HepG2 (cell line): ENCODE measurements around the gene CPE. TPM values are rescaled to one million over a fixed set of nuclear protein-coding genes. Genes with fewer than 3 reads are reported as not detected.

Experiments used
- ATAC-seq: fragments of 200-7000 bp; cut with Tn5 transposase; 3 replicates; pipeline ENCODE4 v1.9.1; 2020; ENCODE audit warnings: mild to moderate bottlenecking, moderate library complexity
- BruUV-seq: library from RNA; stranded (reverse); fragments of 400-500 nt; replicated peaks from 2 replicates; lab custom pipeline; 2021; lab: Mats Ljungman, UMichigan
- CTCF ChIA-PET: fragments of 300-600 bp; formaldehyde crosslinking; extraction: SDS; loops from one replicate; lab custom pipeline; 2021; ENCODE audit warnings: low total read pairs, inconsistent platforms, low intra/inter-chr PET ratio; lab: Yijun Ruan, JAX
- POLR2A ChIA-PET: fragments of 350-600 bp; sonication (Branson Sonifier 250); formaldehyde crosslinking; loops from one replicate; lab custom pipeline; 2020; ENCODE audit warnings: antibody characterized with exemption, inconsistent platforms; lab: Yijun Ruan, JAX
- DNase-seq: peaks from one replicate; pipeline ENCODE4 v3.0.0-alpha.2; 2015; ENCODE audit warnings: low spot score
- FAIRE-seq: peaks from 3 replicates; lab custom pipeline; 2011; peaks lifted over from hg19 to GRCh38; lab: Jason Lieb, UNC
- H2AFZ ChIP-seq: one replicate; pipeline ENCODE4 v1.6.1; 2011; ENCODE audit warnings: low read length, inconsistent platforms
- H3K27ac ChIP-seq: fragments of 300-600 bp; 3 replicates; pipeline ENCODE4 v1.8.0; 2011; ENCODE audit warnings: mixed run types, mild to moderate bottlenecking, mixed read lengths, low read length, inconsistent platforms; ENCODE audit not compliant: insufficient read depth; ENCODE audit errors: extremely low read length
- H3K27me3 ChIP-seq, 2 experiments: fragments of 200-600 bp in 1 of 2; 2 replicates in 1 of 2; 3 replicates in 1 of 2; pipeline versions ENCODE4 v1.6.0 to v1.8.0; 2011; ENCODE audit warnings: low read length in 2 of 2, mild to moderate bottlenecking in 2 of 2, moderate library complexity in 2 of 2, inconsistent platforms in 1 of 2; ENCODE audit not compliant: insufficient read depth in 2 of 2, control insufficient read depth in 1 of 2
- H3K36me3 ChIP-seq, 2 experiments: fragments of 200-600 bp in 1 of 2; replicated peaks in 1 of 2; 2 replicates in 1 of 2; 3 replicates in 1 of 2; pipeline versions ENCODE4 v1.5.1 to v1.8.0; 2011; ENCODE audit warnings: low read length in 2 of 2, inconsistent platforms in 1 of 2; ENCODE audit not compliant: insufficient read depth in 2 of 2, control insufficient read depth in 1 of 2
- H3K4me1 ChIP-seq: 2 replicates; pipeline ENCODE4 v1.5.1; 2012; ENCODE audit warnings: low read length, inconsistent platforms; ENCODE audit not compliant: insufficient read depth
- H3K4me2 ChIP-seq: 2 replicates; pipeline ENCODE4 v1.6.0; 2011; ENCODE audit warnings: low read depth, low read length, inconsistent platforms
- H3K4me3 ChIP-seq, 3 experiments: fragments of 200-600 bp in 1 of 3; sonication (generic), shearing (Covaris generic) in 1 of 3; replicated peaks in 1 of 3; 2 replicates each; pipeline ENCODE4 v1.5.1; 2011 to 2016; ENCODE audit warnings: low read length in 3 of 3, inconsistent platforms in 2 of 3, low read depth in 2 of 3, mild to moderate bottlenecking in 2 of 3, control low read depth in 1 of 3, mixed read lengths in 1 of 3; ENCODE audit not compliant: insufficient read depth in 1 of 3
- H3K79me2 ChIP-seq: one replicate; pipeline ENCODE4 v1.6.1; 2011; ENCODE audit warnings: low read length, inconsistent platforms; ENCODE audit not compliant: insufficient read depth
- H3K9ac ChIP-seq: 2 replicates; pipeline ENCODE4 v1.6.0; 2011; ENCODE audit warnings: mild to moderate bottlenecking, low read depth, low read length, inconsistent platforms; ENCODE audit not compliant: insufficient read depth
- H3K9me3 ChIP-seq: 2 replicates; pipeline ENCODE4 v1.5.1; 2012; ENCODE audit warnings: mild to moderate bottlenecking, low read length
- H4K20me1 ChIP-seq: 2 replicates; pipeline ENCODE4 v1.6.0; 2011; ENCODE audit warnings: inconsistent platforms, mild to moderate bottlenecking, low read length, moderate library complexity; ENCODE audit not compliant: insufficient read depth
- CREB1 ChIP-seq, 2 experiments: fragments of 450-650 bp in 1 of 2; IDR thresholded peaks; 2 replicates each; pipeline ENCODE4 v1.6.1; 2016 to 2017; ENCODE audit warnings: control low read depth in 1 of 2, mild to moderate bottlenecking in 1 of 2, missing compliant biosample characterization in 1 of 2, missing genetic modification characterization in 1 of 2
- ESRRA ChIP-seq: sonication (generic); formaldehyde crosslinking; IDR thresholded peaks from 2 replicates; pipeline ENCODE4 v1.5.1; 2020; ENCODE audit warnings: mild to moderate bottlenecking, low read depth, missing genetic modification reagents
- FOXO1 ChIP-seq: sonication (generic); formaldehyde crosslinking; IDR thresholded peaks from 2 replicates; pipeline ENCODE4 v1.4.0; 2020; ENCODE audit warnings: missing genetic modification reagents
- GATAD1 ChIP-seq: IDR thresholded peaks from 2 replicates; pipeline ENCODE4 v1.6.1; 2016; ENCODE audit warnings: missing genetic modification reagents, missing compliant biosample characterization
- NCOA2 ChIP-seq: sonication (generic); formaldehyde crosslinking; IDR thresholded peaks from 2 replicates; pipeline ENCODE4 v1.8.0; 2022; ENCODE audit warnings: inconsistent platforms
- REPIN1 ChIP-seq: sonication (generic); formaldehyde crosslinking; IDR thresholded peaks from 2 replicates; pipeline ENCODE4 v1.8.0; 2022; ENCODE audit warnings: missing genetic modification reagents, low read depth, mild to moderate bottlenecking, borderline replicate concordance
- SIX4 ChIP-seq: sonication (generic); formaldehyde crosslinking; IDR thresholded peaks from 2 replicates; pipeline ENCODE4 v1.4.0; 2020; ENCODE audit warnings: missing genetic modification reagents
- SPEN ChIP-seq: sonication (generic); formaldehyde crosslinking; IDR thresholded peaks from 2 replicates; pipeline ENCODE4 v1.5.1; 2020; ENCODE audit warnings: low read depth, mild to moderate bottlenecking, missing genetic modification reagents
- TEAD2 ChIP-seq: sonication (generic); formaldehyde crosslinking; IDR thresholded peaks from 2 replicates; pipeline ENCODE4 v1.9.0; 2021; ENCODE audit warnings: missing genetic modification reagents
- TSC22D2 ChIP-seq: sonication (generic); formaldehyde crosslinking; IDR thresholded peaks from 2 replicates; pipeline ENCODE4 v1.5.1; 2020; ENCODE audit warnings: missing genetic modification reagents, mild to moderate bottlenecking, borderline replicate concordance
- XBP1 ChIP-seq: sonication (generic); formaldehyde crosslinking; IDR thresholded peaks from 2 replicates; pipeline ENCODE4 v1.5.0; 2020; ENCODE audit warnings: missing genetic modification reagents
- ZFP82 ChIP-seq: sonication (generic); formaldehyde crosslinking; IDR thresholded peaks from 2 replicates; pipeline ENCODE4 v1.5.1; 2020; ENCODE audit warnings: mild to moderate bottlenecking, missing genetic modification reagents, borderline replicate concordance
- ZNF292 ChIP-seq: sonication (generic); formaldehyde crosslinking; IDR thresholded peaks from 2 replicates; pipeline ENCODE4 v1.8.1; 2022; ENCODE audit warnings: mild to moderate bottlenecking, low read depth, missing genetic modification reagents, borderline replicate concordance
- ZNF335 ChIP-seq: sonication (generic); formaldehyde crosslinking; IDR thresholded peaks from 2 replicates; pipeline ENCODE4 v1.4.0; 2020; ENCODE audit warnings: missing genetic modification reagents
- ZNF547 ChIP-seq: sonication (generic); formaldehyde crosslinking; IDR thresholded peaks from 2 replicates; pipeline ENCODE4 v1.5.1; 2020; ENCODE audit warnings: mild to moderate bottlenecking, missing genetic modification reagents
- ZNF790 ChIP-seq: sonication (generic); formaldehyde crosslinking; IDR thresholded peaks from 2 replicates; pipeline ENCODE4 v1.8.0; 2022; ENCODE audit warnings: missing genetic modification reagents, mild to moderate bottlenecking, borderline replicate concordance
- ZNF816 ChIP-seq: sonication (generic); formaldehyde crosslinking; IDR thresholded peaks from 2 replicates; pipeline ENCODE4 v1.8.0; 2022; ENCODE audit warnings: missing genetic modification reagents, mild to moderate bottlenecking, borderline replicate concordance
- WGBS: methylation state at CpG from one replicate; pipeline ENCODE4 v1.1.6; 2017; ENCODE audit warnings: low lambda C conversion rate; 5-methylcytosine and 5-hydroxymethylcytosine counted together
- in situ Hi-C: cut with HindIII; loops from 2 replicates; pipeline ENCODE4 v1.10.0; 2017; ENCODE audit warnings: low pct_unique_long_range_greater_than_20kb; ENCODE audit not compliant: extremely low pct_ligation_motif_present
- intact Hi-C: fragments of 100-400 bp; cut with micrococcal nuclease; formaldehyde crosslinking; loops from one replicate; pipeline ENCODE4 v1.10.0; 2022; ENCODE audit not compliant: unreplicated experiment
- polyA plus RNA-seq, 8 experiments: library from polyadenylated mRNA; depleted of rRNA in 3 of 8; stranded (reverse) in 7 of 8; unstranded in 1 of 8; fragments of >200 nt; fragmentation: Illumina TruSeq in 4 of 8; extraction: Trizol in 4 of 8; gene quantifications; 2 replicates each; pipeline versions ENCODE4 v1.2.1 to v1.2.3, GENCODE V29; 2011 to 2016; ENCODE audit warnings: low read depth in 4 of 8, missing spikeins in 1 of 8, mixed read lengths in 1 of 8; ENCODE audit not compliant: insufficient read depth in 1 of 8
- total RNA-seq, 5 experiments: library from RNA; depleted of rRNA; stranded (reverse); fragments of >200 nt; fragmentation: Illumina TruSeq; extraction: Trizol; gene quantifications; 2 replicates each; pipeline ENCODE4 v1.2.3, GENCODE V29; 2016; ENCODE audit warnings: low read depth in 1 of 5
- TF ChIP-seq, protein P1 (sequence below): sonication (generic); formaldehyde crosslinking; IDR thresholded peaks from 2 replicates; pipeline ENCODE4 v1.4.0; 2020; ENCODE audit warnings: missing genetic modification reagents, mild to moderate bottlenecking, borderline replicate concordance
- TF ChIP-seq, protein P2 (sequence below): sonication (generic); formaldehyde crosslinking; IDR thresholded peaks from 2 replicates; pipeline ENCODE4 v1.4.0; 2020; ENCODE audit warnings: missing genetic modification reagents

Gene CPE
- total and polyA plus RNA-seq, 2 of the 13 experiments (the other 11 are each of a cell fraction or from before 2014, with no cell fraction given), result 268 to 852 TPM

DNA sequence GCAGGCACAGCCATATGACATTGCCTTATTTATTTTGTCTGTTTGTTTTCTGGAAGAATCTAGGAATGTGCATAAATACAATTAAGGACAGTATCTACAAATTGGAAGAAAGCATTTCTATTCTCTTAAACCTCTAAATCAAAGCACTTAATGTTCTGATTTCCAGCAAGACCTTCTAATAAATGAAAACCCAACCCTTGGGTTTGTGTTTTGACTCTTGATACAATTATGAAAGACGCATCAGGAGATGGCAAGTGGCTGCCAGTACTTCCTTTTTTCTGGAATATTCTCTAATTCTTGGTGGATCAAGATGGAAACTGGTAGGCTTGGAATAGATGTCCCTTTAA, 437 bp upstream of the CPE start:
- Histone ChIP-seq H3K27ac (peak overlapping the region; percentile 59), H3K4me2 (peak overlapping the region; percentile 78), H3K27me3 (no peaks in the 10 kb centered on the region; a peak in 1 of 5 replicates), H3K36me3 (no peaks in the 10 kb centered on the region; a peak in 1 of 5 replicates), H3K4me3 (peak overlapping the region; percentile 79 to 91 (median 85)), H3K9ac (peak overlapping the region; percentile 65), H2AFZ (peak overlapping the region; percentile 60), H3K4me1 (peaks cover 42% of the 10 kb centered on the region), H4K20me1 (no peaks in the 10 kb centered on the region), H3K79me2 (peaks cover 43% of the 10 kb centered on the region), H3K9me3 (no peaks in the 10 kb centered on the region)
- 65% methylated on average over 1 of the region's 1 CpG for WGBS
- FAIRE-seq (no peak), ATAC-seq (no peak), DNase-seq (no peak)
- ChIA-PET POLR2A (interaction anchor here (0.6 to 1.7 kb wide), 15 partner anchors 11 to 266 kb away, joined by 3 to 43 read pairs (median 4); partner anchors contain the start of genes MSMO1 and TMEM192), CTCF (interaction anchor here (1.1 to 1.3 kb wide), 2 partner anchors 22 to 27 kb away, joined by 3 to 6 read pairs; no protein-coding TSS in a partner anchor)
- intact Hi-C loops, result loop anchor here (2.0 kb wide), 1 partner anchor 52 kb away; the partner anchor contains the start of gene MSMO1
- TSS peak; percentile 61 for BruUV-seq
- in situ Hi-C loops, result no loop called here
- TF ChIP-seq ESRRA (CRISPR knock-in tag) (no peak), CREB1 (IDR thresholded peaks at IDR 0.05) (no peak), CREB1 (CRISPR knock-in tag; IDR thresholded peaks at IDR 0.05) (peak; percentile 64; the same call in 1 of the 2 replicates), GATAD1 (CRISPR knock-in tag) (no peak), NCOA2 (CRISPR knock-in tag) (no peak), TEAD2 (CRISPR knock-in tag) (0 out of 2 replicates have a peak, but pooled peaks have one; percentile 43), XBP1 (no peak), ZFP82 (CRISPR knock-in tag) (0 out of 2 replicates have a peak, but pooled peaks have one; percentile 15), REPIN1 (CRISPR knock-in tag) (no peak), ZNF816 (CRISPR knock-in tag) (0 out of 2 replicates have a peak, but pooled peaks have one; percentile 29), SIX4 (CRISPR knock-in tag) (no peak), FOXO1 (CRISPR knock-in tag) (no peak), ZNF790 (0 out of 2 replicates have a peak, but pooled peaks have one; percentile 41), ZNF335 (CRISPR knock-in tag) (no peak), SPEN (CRISPR knock-in tag) (no peak), ZNF292 (CRISPR knock-in tag) (no peak), ZNF547 (CRISPR knock-in tag) (no peak), TSC22D2 (CRISPR knock-in tag) (no peak)
- TF ChIP-seq, protein P1, sequence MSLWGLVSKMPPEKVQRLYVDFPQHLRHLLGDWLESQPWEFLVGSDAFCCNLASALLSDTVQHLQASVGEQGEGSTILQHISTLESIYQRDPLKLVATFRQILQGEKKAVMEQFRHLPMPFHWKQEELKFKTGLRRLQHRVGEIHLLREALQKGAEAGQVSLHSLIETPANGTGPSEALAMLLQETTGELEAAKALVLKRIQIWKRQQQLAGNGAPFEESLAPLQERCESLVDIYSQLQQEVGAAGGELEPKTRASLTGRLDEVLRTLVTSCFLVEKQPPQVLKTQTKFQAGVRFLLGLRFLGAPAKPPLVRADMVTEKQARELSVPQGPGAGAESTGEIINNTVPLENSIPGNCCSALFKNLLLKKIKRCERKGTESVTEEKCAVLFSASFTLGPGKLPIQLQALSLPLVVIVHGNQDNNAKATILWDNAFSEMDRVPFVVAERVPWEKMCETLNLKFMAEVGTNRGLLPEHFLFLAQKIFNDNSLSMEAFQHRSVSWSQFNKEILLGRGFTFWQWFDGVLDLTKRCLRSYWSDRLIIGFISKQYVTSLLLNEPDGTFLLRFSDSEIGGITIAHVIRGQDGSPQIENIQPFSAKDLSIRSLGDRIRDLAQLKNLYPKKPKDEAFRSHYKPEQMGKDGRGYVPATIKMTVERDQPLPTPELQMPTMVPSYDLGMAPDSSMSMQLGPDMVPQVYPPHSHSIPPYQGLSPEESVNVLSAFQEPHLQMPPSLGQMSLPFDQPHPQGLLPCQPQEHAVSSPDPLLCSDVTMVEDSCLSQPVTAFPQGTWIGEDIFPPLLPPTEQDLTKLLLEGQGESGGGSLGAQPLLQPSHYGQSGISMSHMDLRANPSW (CRISPR knock-in tag), result no peak
- TF ChIP-seq, protein P2, sequence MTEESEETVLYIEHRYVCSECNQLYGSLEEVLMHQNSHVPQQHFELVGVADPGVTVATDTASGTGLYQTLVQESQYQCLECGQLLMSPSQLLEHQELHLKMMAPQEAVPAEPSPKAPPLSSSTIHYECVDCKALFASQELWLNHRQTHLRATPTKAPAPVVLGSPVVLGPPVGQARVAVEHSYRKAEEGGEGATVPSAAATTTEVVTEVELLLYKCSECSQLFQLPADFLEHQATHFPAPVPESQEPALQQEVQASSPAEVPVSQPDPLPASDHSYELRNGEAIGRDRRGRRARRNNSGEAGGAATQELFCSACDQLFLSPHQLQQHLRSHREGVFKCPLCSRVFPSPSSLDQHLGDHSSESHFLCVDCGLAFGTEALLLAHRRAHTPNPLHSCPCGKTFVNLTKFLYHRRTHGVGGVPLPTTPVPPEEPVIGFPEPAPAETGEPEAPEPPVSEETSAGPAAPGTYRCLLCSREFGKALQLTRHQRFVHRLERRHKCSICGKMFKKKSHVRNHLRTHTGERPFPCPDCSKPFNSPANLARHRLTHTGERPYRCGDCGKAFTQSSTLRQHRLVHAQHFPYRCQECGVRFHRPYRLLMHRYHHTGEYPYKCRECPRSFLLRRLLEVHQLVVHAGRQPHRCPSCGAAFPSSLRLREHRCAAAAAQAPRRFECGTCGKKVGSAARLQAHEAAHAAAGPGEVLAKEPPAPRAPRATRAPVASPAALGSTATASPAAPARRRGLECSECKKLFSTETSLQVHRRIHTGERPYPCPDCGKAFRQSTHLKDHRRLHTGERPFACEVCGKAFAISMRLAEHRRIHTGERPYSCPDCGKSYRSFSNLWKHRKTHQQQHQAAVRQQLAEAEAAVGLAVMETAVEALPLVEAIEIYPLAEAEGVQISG, result no peak
